ENCODE results near the gene SNX13.

SNX13 gene, protein sequence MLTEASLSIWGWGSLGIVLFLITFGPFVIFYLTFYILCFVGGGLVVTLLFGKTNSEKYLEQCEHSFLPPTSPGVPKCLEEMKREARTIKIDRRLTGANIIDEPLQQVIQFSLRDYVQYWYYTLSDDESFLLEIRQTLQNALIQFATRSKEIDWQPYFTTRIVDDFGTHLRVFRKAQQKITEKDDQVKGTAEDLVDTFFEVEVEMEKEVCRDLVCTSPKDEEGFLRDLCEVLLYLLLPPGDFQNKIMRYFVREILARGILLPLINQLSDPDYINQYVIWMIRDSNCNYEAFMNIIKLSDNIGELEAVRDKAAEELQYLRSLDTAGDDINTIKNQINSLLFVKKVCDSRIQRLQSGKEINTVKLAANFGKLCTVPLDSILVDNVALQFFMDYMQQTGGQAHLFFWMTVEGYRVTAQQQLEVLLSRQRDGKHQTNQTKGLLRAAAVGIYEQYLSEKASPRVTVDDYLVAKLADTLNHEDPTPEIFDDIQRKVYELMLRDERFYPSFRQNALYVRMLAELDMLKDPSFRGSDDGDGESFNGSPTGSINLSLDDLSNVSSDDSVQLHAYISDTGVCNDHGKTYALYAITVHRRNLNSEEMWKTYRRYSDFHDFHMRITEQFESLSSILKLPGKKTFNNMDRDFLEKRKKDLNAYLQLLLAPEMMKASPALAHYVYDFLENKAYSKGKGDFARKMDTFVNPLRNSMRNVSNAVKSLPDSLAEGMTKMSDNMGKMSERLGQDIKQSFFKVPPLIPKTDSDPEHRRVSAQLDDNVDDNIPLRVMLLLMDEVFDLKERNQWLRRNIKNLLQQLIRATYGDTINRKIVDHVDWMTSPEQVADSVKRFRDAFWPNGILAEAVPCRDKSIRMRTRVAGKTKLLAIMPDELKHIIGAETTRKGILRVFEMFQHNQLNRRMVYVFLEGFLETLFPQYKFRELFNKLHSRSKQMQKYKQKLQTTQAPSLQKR

DNA sequence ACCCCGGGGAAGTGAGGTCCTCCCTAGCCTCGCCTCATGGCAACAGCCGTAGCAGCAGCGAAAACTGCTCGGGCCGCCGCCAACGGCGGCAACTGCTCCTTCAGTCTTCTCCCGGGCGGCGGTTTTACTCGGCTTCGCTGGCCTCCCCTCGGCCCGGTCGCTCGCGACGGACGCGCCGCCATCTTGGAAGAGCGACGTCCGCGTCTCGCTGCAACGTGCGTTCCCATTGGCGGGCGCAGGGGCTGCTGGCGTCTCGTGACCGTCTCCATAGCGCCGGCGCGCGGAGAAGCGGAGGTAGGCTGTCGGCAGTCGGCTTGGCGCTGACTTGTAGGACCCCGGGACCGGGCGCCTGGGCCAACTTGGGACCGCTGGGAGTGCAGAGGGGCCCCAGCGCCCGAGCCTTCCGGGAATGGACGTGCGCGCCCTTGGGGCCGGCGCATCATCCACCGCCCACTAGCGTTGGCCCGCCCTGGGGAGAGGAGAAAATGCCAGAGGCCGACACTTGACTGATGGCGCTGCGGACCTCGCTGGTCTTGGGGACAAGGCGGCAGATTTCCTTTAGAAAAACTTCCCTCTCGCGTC lies at the start of gene SNX13:
Gene SNX13 (minus strand): TSS at position 193 of the 582 bp plus-strand sequence. CDS start 199 bp downstream, outside the sequence.
- H3K4me3 ChIP-seq (ENCODE audit: low read length in 2 of 2), result peak within 1 kb of the TSS; percentile 96 to 97
- no peaks in the 10 kb centered on the region for H3K4me1 ChIP-seq (ENCODE audit: control insufficient read depth, insufficient read depth, low read length)
- peak within 1 kb of the TSS; percentile 96 to 98 for H3K9ac ChIP-seq (ENCODE audit: low read length in 2 of 2)
- no peaks in the 10 kb centered on the region for H3K9me3 ChIP-seq (ENCODE audit: control insufficient read depth in 2 of 2, low read length in 2 of 2)
- no peaks in the 10 kb centered on the region for H3K27me3 ChIP-seq (ENCODE audit: control insufficient read depth in 1 of 2, insufficient read depth in 2 of 2, low read length in 2 of 2)
- H3K36me3 ChIP-seq (ENCODE audit: control insufficient read depth in 2 of 2, insufficient read depth in 2 of 2, low read length in 2 of 2), result no peaks in the 10 kb centered on the region
- H3K27ac ChIP-seq (ENCODE audit: low read length), result peak within 1 kb of the TSS; percentile 91

DNA sequence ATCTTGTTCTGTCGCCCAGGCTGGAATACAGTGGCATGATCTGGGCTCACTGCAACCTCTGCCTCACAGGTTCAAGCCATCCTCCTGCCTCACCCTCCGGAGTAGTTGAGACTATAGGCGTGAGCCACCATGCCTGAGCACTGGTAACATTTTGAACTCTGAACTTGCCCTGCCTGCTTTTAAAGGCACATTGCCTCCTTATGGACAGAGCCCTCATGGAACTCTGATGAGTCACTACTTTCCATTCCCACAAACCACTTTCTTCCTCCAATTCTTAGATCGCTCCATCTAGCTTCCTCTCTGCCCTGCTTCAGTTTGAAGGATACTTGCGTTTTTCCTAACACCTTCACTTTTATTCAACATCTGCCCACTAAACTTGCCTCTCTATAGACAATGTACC lies 49.3 kb upstream of the SNX13 start:
- no peaks in the 10 kb centered on the region for H3K9me3 ChIP-seq (ENCODE audit: control insufficient read depth in 2 of 2, low read length in 2 of 2)
- H3K27me3 ChIP-seq (ENCODE audit: control insufficient read depth in 1 of 2, insufficient read depth in 2 of 2, low read length in 2 of 2), result no peaks in the 10 kb centered on the region
- no peaks in the 10 kb centered on the region for H3K36me3 ChIP-seq (ENCODE audit: control insufficient read depth in 2 of 2, insufficient read depth in 2 of 2, low read length in 2 of 2)
- H3K9ac ChIP-seq (ENCODE audit: low read length in 2 of 2), result no peak overlapping the region
- H3K27ac ChIP-seq (ENCODE audit: low read length), result no peak overlapping the region
- H3K4me3 ChIP-seq (ENCODE audit: low read length in 2 of 2), result no peak overlapping the region
- H3K4me1 ChIP-seq (ENCODE audit: control insufficient read depth, insufficient read depth, low read length), result no peaks in the 10 kb centered on the region

DNA sequence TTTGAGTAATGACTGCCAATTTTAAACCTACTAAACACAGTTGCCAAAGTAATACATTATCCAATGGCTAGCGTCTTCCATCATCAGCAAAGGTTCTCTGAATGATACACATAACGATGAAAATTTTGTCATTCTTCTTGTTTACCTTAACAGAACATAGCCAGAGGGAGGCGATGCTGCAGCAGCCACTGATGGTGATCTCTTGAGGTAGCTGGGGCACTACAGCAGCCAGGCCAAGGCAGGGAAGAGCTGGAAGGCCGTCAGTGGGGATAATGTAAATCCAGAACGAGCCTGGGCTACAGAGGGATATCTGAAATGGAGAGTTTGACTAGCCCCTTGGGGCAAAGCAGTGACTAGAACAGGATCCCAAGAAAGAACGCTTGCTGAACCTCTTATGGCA lies 48.6 kb upstream of the SNX13 start:
- Histone ChIP-seq H3K27me3 (ENCODE audit: control insufficient read depth in 1 of 2, insufficient read depth in 2 of 2, low read length in 2 of 2) (no peaks in the 10 kb centered on the region), H3K9me3 (ENCODE audit: control insufficient read depth in 2 of 2, low read length in 2 of 2) (no peaks in the 10 kb centered on the region)

DNA sequence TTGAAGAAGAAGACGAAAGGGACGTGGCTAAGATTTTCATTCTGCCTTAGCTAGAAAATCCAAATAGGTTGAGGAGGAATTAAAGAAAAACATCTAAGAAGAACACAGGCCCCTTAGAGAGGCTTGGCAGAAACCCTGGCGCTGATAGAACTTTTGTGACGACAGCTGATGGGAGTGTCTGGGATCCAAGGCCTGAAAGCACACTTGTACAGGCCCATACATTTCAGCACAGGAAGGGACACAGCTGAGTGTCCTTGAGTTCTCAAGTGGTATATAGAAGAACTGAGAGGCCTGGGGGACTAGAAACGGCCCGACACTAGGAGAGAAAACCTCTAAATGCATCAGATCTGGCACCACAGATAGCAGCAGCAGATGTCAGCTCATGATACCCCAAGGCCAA lies 47.8 kb upstream of the SNX13 start:
- no peak overlapping the region for H3K27ac ChIP-seq (ENCODE audit: low read length)
- no peaks in the 10 kb centered on the region for H3K4me1 ChIP-seq (ENCODE audit: control insufficient read depth, insufficient read depth, low read length)
- no peaks in the 10 kb centered on the region for H3K27me3 ChIP-seq (ENCODE audit: control insufficient read depth in 1 of 2, insufficient read depth in 2 of 2, low read length in 2 of 2)
- no peak overlapping the region for H3K9ac ChIP-seq (ENCODE audit: low read length in 2 of 2)
- no peaks in the 10 kb centered on the region for H3K36me3 ChIP-seq (ENCODE audit: control insufficient read depth in 2 of 2, insufficient read depth in 2 of 2, low read length in 2 of 2)
- H3K4me3 ChIP-seq (ENCODE audit: low read length in 2 of 2), result no peak overlapping the region
- H3K9me3 ChIP-seq (ENCODE audit: control insufficient read depth in 2 of 2, low read length in 2 of 2), result no peaks in the 10 kb centered on the region

More for the DNA sequence above, 48.6 kb upstream of the SNX13 start:
- no peaks in the 10 kb centered on the region for H3K36me3 ChIP-seq (ENCODE audit: control insufficient read depth in 2 of 2, insufficient read depth in 2 of 2, low read length in 2 of 2)
- no peak overlapping the region for H3K27ac ChIP-seq (ENCODE audit: low read length)
- no peaks in the 10 kb centered on the region for H3K4me1 ChIP-seq (ENCODE audit: control insufficient read depth, insufficient read depth, low read length)
- no peak overlapping the region for H3K9ac ChIP-seq (ENCODE audit: low read length in 2 of 2)
- H3K4me3 ChIP-seq (ENCODE audit: low read length in 2 of 2), result no peak overlapping the region

DNA sequence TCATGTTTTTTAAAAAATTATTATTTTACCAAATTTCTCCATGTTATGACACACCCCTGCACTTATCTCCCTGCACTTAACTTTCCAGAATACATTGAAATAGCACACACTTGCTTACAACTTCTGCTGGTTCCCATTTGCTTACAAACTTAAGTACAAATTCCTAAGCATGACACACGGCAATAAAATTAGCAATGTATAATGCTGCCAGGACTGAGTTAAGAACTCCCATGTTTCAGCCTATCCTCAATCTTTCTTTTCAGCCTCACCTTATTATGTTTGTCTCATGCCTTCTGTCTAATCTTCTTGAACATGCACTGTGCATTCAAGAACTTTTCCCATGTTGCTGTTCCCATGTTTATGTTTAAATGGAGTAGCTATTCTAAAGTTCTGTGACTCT lies 46.6 kb upstream of the SNX13 start:
- no peak overlapping the region for H3K4me3 ChIP-seq (ENCODE audit: low read length in 2 of 2)
- H3K4me1 ChIP-seq (ENCODE audit: control insufficient read depth, insufficient read depth, low read length), result no peaks in the 10 kb centered on the region
- H3K27ac ChIP-seq (ENCODE audit: low read length), result no peak overlapping the region
- no peaks in the 10 kb centered on the region for H3K9me3 ChIP-seq (ENCODE audit: control insufficient read depth in 2 of 2, low read length in 2 of 2)
- no peaks in the 10 kb centered on the region for H3K36me3 ChIP-seq (ENCODE audit: control insufficient read depth in 2 of 2, insufficient read depth in 2 of 2, low read length in 2 of 2)
- no peak overlapping the region for H3K9ac ChIP-seq (ENCODE audit: low read length in 2 of 2)
- no peaks in the 10 kb centered on the region for H3K27me3 ChIP-seq (ENCODE audit: control insufficient read depth in 1 of 2, insufficient read depth in 2 of 2, low read length in 2 of 2)

DNA sequence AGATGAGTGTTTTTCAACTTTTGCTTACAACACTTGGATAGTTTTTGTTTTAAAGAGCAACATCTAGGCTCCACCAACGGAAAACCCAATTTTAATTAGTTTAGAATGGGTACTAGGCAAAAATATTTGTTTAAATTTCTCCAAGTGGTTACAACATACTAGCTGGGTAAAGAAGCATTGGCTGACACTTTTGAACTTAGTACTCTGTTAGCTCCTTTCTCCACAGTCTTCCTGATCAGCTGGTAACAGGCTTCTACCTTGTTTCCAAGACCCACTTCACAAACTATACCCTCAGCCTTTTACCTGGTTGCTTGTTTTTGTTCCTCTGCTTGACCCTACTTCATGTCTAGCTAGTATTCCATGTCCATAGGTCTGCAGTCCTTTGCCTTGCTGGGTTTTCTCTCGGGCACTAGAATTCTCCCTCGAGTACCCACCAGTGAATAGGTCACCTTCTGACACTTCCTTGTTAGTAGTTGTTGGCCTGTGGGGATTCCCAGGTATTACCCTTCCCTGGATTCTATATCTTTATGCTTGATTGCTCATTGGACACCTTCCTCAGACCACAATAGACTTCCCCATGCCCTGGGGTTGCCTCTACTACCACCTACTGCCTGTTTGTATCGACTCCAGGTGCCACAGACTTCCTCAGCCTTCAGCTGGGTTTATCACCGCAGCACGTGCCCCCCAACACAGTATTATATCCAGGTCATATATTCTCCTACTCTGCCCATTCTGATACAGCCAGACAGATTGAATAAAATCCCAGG lies 45.4 kb upstream of the SNX13 start:
- peaks cover 0 to 4% of the 10 kb centered on the region in 2 donors for H3K9me3 ChIP-seq (ENCODE audit: control insufficient read depth in 2 of 2, low read length in 2 of 2)
- H3K27me3 ChIP-seq (ENCODE audit: control insufficient read depth in 1 of 2, insufficient read depth in 2 of 2, low read length in 2 of 2), result no peaks in the 10 kb centered on the region
- H3K9ac ChIP-seq (ENCODE audit: low read length in 2 of 2), result no peak overlapping the region
- no peaks in the 10 kb centered on the region for H3K36me3 ChIP-seq (ENCODE audit: control insufficient read depth in 2 of 2, insufficient read depth in 2 of 2, low read length in 2 of 2)
- no peaks in the 10 kb centered on the region for H3K4me1 ChIP-seq (ENCODE audit: control insufficient read depth, insufficient read depth, low read length)
- no peak overlapping the region for H3K4me3 ChIP-seq (ENCODE audit: low read length in 2 of 2)
- H3K27ac ChIP-seq (ENCODE audit: low read length), result no peak overlapping the region

DNA sequence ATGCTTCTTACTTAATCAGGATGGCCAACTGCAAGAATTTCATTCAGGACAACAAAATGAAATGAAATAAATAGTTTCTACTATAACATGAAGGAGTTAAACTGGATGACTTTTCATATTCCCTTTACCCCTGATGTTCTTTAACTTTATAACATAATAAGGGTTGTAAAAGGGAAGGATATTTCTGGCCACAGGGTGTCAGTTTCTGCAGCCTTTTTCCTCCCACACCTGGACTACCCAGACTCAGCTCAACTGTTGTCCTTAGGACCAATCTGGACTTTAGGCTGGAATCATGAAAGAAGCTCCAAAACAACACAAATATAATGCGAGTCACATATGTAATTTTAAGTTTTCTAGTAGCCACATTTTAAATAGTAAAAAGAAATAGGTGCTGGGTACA lies 44.0 kb upstream of the SNX13 start:
- H3K4me1 ChIP-seq (ENCODE audit: control insufficient read depth, insufficient read depth, low read length), result no peaks in the 10 kb centered on the region
- no peaks in the 10 kb centered on the region for H3K36me3 ChIP-seq (ENCODE audit: control insufficient read depth in 2 of 2, insufficient read depth in 2 of 2, low read length in 2 of 2)
- H3K27me3 ChIP-seq (ENCODE audit: control insufficient read depth in 1 of 2, insufficient read depth in 2 of 2, low read length in 2 of 2), result no peaks in the 10 kb centered on the region
- no peak overlapping the region for H3K27ac ChIP-seq (ENCODE audit: low read length)
- peaks cover 0 to 4% of the 10 kb centered on the region in 2 donors for H3K9me3 ChIP-seq (ENCODE audit: control insufficient read depth in 2 of 2, low read length in 2 of 2)
- no peak overlapping the region for H3K4me3 ChIP-seq (ENCODE audit: low read length in 2 of 2)
- H3K9ac ChIP-seq (ENCODE audit: low read length in 2 of 2), result no peak overlapping the region

DNA sequence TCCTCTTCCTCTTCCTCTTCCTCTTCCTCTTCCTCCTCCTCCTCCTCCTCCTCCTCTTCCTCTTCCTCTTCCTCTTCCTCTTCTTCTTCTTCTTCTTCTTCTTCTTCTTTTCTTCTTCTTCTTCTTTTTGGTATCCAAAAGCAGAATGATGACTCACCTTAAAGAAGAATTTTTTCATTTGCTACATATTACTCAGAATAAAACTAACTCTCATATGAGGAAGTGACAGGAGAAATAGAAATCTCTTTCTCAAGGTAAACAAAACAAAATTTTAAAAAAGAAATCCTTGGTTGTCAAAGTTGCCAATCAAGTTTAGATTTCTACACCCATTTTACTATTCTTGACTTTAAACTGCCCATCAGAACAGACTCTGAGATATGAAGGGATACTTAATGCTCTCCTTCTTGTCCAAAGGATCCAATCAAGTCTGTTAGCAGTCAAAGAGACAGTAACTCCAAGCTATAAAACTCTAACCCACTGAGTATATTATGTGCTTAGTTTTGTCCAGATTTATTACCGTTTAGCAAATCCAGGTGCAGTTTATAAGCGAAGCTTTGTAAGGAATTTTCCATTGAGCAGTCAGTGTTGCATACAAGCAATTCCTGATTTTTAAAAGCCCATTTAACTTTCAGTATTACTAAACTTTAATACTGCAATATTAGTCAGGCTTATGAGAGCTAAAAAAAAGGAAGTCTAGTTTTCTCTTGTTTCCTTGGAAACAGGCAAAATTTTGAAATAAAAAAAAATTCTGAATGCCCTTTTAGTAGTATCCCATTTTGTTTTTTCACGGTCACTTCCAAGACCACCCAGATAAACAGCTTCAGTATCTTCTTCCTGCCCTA lies 43.1 kb upstream of the SNX13 start:
- H3K36me3 ChIP-seq (ENCODE audit: control insufficient read depth in 2 of 2, insufficient read depth in 2 of 2, low read length in 2 of 2), result no peaks in the 10 kb centered on the region
- H3K9ac ChIP-seq (ENCODE audit: low read length in 2 of 2), result no peak overlapping the region
- H3K27ac ChIP-seq (ENCODE audit: low read length), result no peak overlapping the region
- H3K4me1 ChIP-seq (ENCODE audit: control insufficient read depth, insufficient read depth, low read length), result no peaks in the 10 kb centered on the region
- peaks cover 0 to 4% of the 10 kb centered on the region in 2 donors for H3K9me3 ChIP-seq (ENCODE audit: control insufficient read depth in 2 of 2, low read length in 2 of 2)
- no peaks in the 10 kb centered on the region for H3K27me3 ChIP-seq (ENCODE audit: control insufficient read depth in 1 of 2, insufficient read depth in 2 of 2, low read length in 2 of 2)
- H3K4me3 ChIP-seq (ENCODE audit: low read length in 2 of 2), result no peak overlapping the region

DNA sequence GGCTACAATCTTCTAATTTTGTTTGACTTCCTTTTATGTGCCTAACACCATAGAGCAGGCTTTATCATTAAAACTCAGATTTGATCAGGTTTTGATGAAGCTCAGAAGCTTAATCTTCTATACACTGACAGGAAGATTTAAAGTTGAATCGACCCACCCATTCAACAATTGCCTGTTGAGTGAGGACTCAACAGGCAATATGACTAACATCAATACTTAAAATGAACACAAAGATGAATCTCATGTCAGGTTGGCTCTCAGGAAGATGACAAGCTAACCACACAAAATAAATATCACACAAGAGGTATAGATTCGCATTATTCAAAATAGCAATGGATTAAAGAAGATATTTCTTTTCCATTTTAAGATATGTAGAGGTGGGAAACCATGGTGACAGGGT lies 36.7 kb upstream of the SNX13 start:
- Histone ChIP-seq H3K4me3 (ENCODE audit: low read length in 2 of 2) (no peak overlapping the region), H3K9ac (ENCODE audit: low read length in 2 of 2) (no peak overlapping the region), H3K36me3 (ENCODE audit: control insufficient read depth in 2 of 2, insufficient read depth in 2 of 2, low read length in 2 of 2) (no peaks in the 10 kb centered on the region), H3K27me3 (ENCODE audit: control insufficient read depth in 1 of 2, insufficient read depth in 2 of 2, low read length in 2 of 2) (no peaks in the 10 kb centered on the region), H3K9me3 (ENCODE audit: control insufficient read depth in 2 of 2, low read length in 2 of 2) (peaks cover 0 to 4% of the 10 kb centered on the region in 2 donors), H3K4me1 (ENCODE audit: control insufficient read depth, insufficient read depth, low read length) (no peaks in the 10 kb centered on the region), H3K27ac (ENCODE audit: low read length) (no peak overlapping the region)

Measured in stomach smooth muscle (tissue), 2 donors.